Right lobe of liver (tissue), 4 donors: ENCODE measurements around the gene MTM1.

Experiments used
- CTCF ChIP-seq, 4 donors: fragments of 200-600 bp in 3 of 4; fragments of 450-650 bp in 1 of 4; IDR thresholded peaks; one replicate each; pipeline versions ENCODE4 v1.5.1 to v1.8.0; 2016 to 2022; ENCODE audit warnings: antibody characterized with exemption in 4 of 4, mild to moderate bottlenecking in 2 of 4
- POLR2A ChIP-seq: fragments of 450-650 bp; IDR thresholded peaks from one replicate; pipeline ENCODE4 v1.6.1; 2017; ENCODE audit warnings: antibody characterized with exemption, mild to moderate bottlenecking
- donor health status: DM: no; HTN: no; CAD: no.
- donor health status: DM: no; HTN: no; CAD: no.
- donor health status: DM: no; HTN: yes; CAD: no.

- TF ChIP-seq POLR2A (no peak), CTCF (IDR thresholded peaks at IDR 0.05) (no peak)
Observed at GRCh38 chrX:150533863-150534262, 34.6 kb upstream of the MTM1 start.
